H9 (cell line): ENCODE data around the gene FAM13A. TPM values are rescaled to one million over a fixed set of nuclear protein-coding genes. Genes with fewer than 3 reads are reported as not detected.

Source experiments
- DNase-seq: peaks from one replicate; pipeline ENCODE4 v3.0.0-alpha.2; 2017
- H2AFZ ChIP-seq: one replicate; pipeline ENCODE4 v1.6.1; 2013; ENCODE audit warnings: mild to moderate bottlenecking, low read length, control low read depth, moderate library complexity
- H2AK5ac ChIP-seq: 2 replicates; pipeline ENCODE4 v1.6.1; 2013; ENCODE audit warnings: low read length, control low read depth, mixed read lengths; ENCODE audit not compliant: insufficient read length
- H2BK120ac ChIP-seq: one replicate; pipeline ENCODE4 v1.6.1; 2013; ENCODE audit warnings: low read depth, mild to moderate bottlenecking, low read length, control low read depth, inconsistent platforms; ENCODE audit not compliant: poor library complexity, severe bottlenecking
- H2BK12ac ChIP-seq: 2 replicates; pipeline ENCODE4 v1.6.1; 2013; ENCODE audit warnings: low read length, control low read depth, mixed read lengths, low read depth; ENCODE audit not compliant: insufficient read length
- H2BK15ac ChIP-seq: 2 replicates; pipeline ENCODE4 v1.6.1; 2013; ENCODE audit warnings: low read depth, low read length, control low read depth
- H2BK20ac ChIP-seq: one replicate; pipeline ENCODE4 v1.6.1; 2013; ENCODE audit warnings: low read depth, mild to moderate bottlenecking, low read length, control low read depth, inconsistent platforms; ENCODE audit not compliant: poor library complexity, severe bottlenecking
- H2BK5ac ChIP-seq: 2 replicates; pipeline ENCODE4 v1.6.1; 2013; ENCODE audit warnings: low read length, control low read depth, mixed read lengths; ENCODE audit not compliant: insufficient read length
- H3K14ac ChIP-seq: 2 replicates; pipeline ENCODE4 v1.6.1; 2013; ENCODE audit warnings: low read length, control low read depth; ENCODE audit not compliant: insufficient read depth
- H3K18ac ChIP-seq: 2 replicates; pipeline ENCODE4 v1.6.1; 2013; ENCODE audit warnings: low read depth, mild to moderate bottlenecking, mixed read lengths, low read length, control low read depth; ENCODE audit not compliant: insufficient read length
- H3K23ac ChIP-seq: 2 replicates; pipeline ENCODE4 v1.6.1; 2013; ENCODE audit warnings: low read length, control low read depth, mixed read lengths, low read depth; ENCODE audit not compliant: insufficient read length
- H3K23me2 ChIP-seq: 2 replicates; pipeline ENCODE4 v1.6.1; 2013; ENCODE audit warnings: low read depth, mild to moderate bottlenecking, mixed read lengths, low read length, control low read depth; ENCODE audit not compliant: insufficient read length, poor library complexity, severe bottlenecking
- H3K27ac ChIP-seq: 2 replicates; pipeline ENCODE4 v1.5.1; 2013; ENCODE audit warnings: low read length, control low read depth, mixed read lengths, low read depth; ENCODE audit not compliant: insufficient read length
- H3K27me3 ChIP-seq: 2 replicates; pipeline ENCODE4 v1.6.1; 2013; ENCODE audit warnings: low read length, control low read depth, inconsistent platforms; ENCODE audit not compliant: insufficient read depth
- H3K4ac ChIP-seq: 2 replicates; pipeline ENCODE4 v1.6.1; 2013; ENCODE audit warnings: low read depth, mild to moderate bottlenecking, control low read depth, inconsistent platforms, low read length, moderate library complexity
- H3K4me1 ChIP-seq: 2 replicates; pipeline ENCODE4 v1.6.1; 2013; ENCODE audit warnings: low read length, control low read depth, inconsistent platforms; ENCODE audit not compliant: insufficient read depth
- H3K4me2 ChIP-seq: 2 replicates; pipeline ENCODE4 v1.6.1; 2013; ENCODE audit warnings: low read length, control low read depth, mixed read lengths; ENCODE audit not compliant: insufficient read length, insufficient read depth
- H3K56ac ChIP-seq: 2 replicates; pipeline ENCODE4 v1.6.1; 2013; ENCODE audit warnings: low read depth, mild to moderate bottlenecking, mixed read lengths, low read length, control low read depth; ENCODE audit not compliant: insufficient read length
- H3K79me1 ChIP-seq: 2 replicates; pipeline ENCODE4 v1.6.1; 2013; ENCODE audit warnings: low read depth, mild to moderate bottlenecking, moderate library complexity, low read length, control low read depth, inconsistent platforms; ENCODE audit not compliant: insufficient read depth, poor library complexity, severe bottlenecking
- H3K79me2 ChIP-seq: 2 replicates; pipeline ENCODE4 v1.6.1; 2013; ENCODE audit warnings: low read length, control low read depth, inconsistent platforms; ENCODE audit not compliant: insufficient read depth
- H3K9ac ChIP-seq: 2 replicates; pipeline ENCODE4 v1.6.1; 2013; ENCODE audit warnings: low read length, control low read depth, mixed read lengths; ENCODE audit not compliant: insufficient read length; ENCODE audit errors: extremely low read depth
- H3K9me3 ChIP-seq: one replicate; pipeline ENCODE4 v1.6.1; 2013; ENCODE audit warnings: low read depth, low read length, inconsistent platforms; ENCODE audit not compliant: control insufficient read depth
- H3T11ph ChIP-seq: one replicate; pipeline ENCODE4 v1.6.1; 2013; ENCODE audit warnings: mild to moderate bottlenecking, low read length, control low read depth, inconsistent platforms
- H4K20me1 ChIP-seq: one replicate; pipeline ENCODE4 v1.6.1; 2013; ENCODE audit not compliant: control insufficient read depth, insufficient read length, insufficient read depth
- H4K5ac ChIP-seq: 2 replicates; pipeline ENCODE4 v1.6.1; 2013; ENCODE audit warnings: low read depth, mild to moderate bottlenecking, mixed read lengths, low read length, control low read depth; ENCODE audit not compliant: insufficient read length
- H4K8ac ChIP-seq: replicated peaks from 2 replicates; pipeline ENCODE4 v1.6.1; 2013; ENCODE audit warnings: low read length, control low read depth, mixed read lengths, low read depth; ENCODE audit not compliant: insufficient read length
- H4K91ac ChIP-seq: 2 replicates; pipeline ENCODE4 v1.6.1; 2013; ENCODE audit warnings: low read depth, mild to moderate bottlenecking, moderate library complexity, mixed read lengths, low read length, control low read depth; ENCODE audit not compliant: insufficient read length
- H3K27ac Mint-ChIP-seq, 3 experiments: 2 replicates in 2 of 3; 3 replicates in 1 of 3; pipeline ENCODE4 v1.8.0; 2020 to 2021; ENCODE audit warnings: mixed read lengths in 3 of 3, mild to moderate bottlenecking in 1 of 3, moderate library complexity in 1 of 3
- H3K27me3 Mint-ChIP-seq: 2 replicates; pipeline ENCODE4 v1.8.0; 2021; ENCODE audit warnings: low read depth, mild to moderate bottlenecking, moderate library complexity, mixed read lengths
- H3K36me3 Mint-ChIP-seq, 3 experiments: 2 replicates in 2 of 3; 3 replicates in 1 of 3; pipeline ENCODE4 v1.8.0; 2020 to 2021; ENCODE audit warnings: low read depth in 3 of 3, mixed read lengths in 3 of 3; ENCODE audit not compliant: insufficient read depth in 1 of 3
- H3K4me1 Mint-ChIP-seq, 2 experiments: 2 replicates each; pipeline ENCODE4 v1.8.0; 2020; ENCODE audit warnings: mixed read lengths in 2 of 2
- H3K4me3 Mint-ChIP-seq, 2 experiments: 2 replicates in 1 of 2; 3 replicates in 1 of 2; pipeline ENCODE4 v1.8.0; 2020 to 2021; ENCODE audit warnings: mild to moderate bottlenecking in 2 of 2, mixed read lengths in 2 of 2, moderate library complexity in 1 of 2
- H3K9me3 Mint-ChIP-seq, 2 experiments: 2 replicates in 1 of 2; 3 replicates in 1 of 2; pipeline ENCODE4 v1.8.0; 2020; ENCODE audit warnings: mild to moderate bottlenecking in 2 of 2, mixed read lengths in 2 of 2, moderate library complexity in 1 of 2
- WGBS: extraction: QIAGEN DNeasy Blood & Tissue Kit; methylation state at CpG from one replicate; pipeline ENCODE4 v1.1.7; 2013; ENCODE audit warnings: missing lambda C conversion rate, low lambda C conversion rate, mixed read lengths; ENCODE audit not compliant: insufficient read length; ENCODE audit errors: extremely low coverage; 5-methylcytosine and 5-hydroxymethylcytosine counted together
- total RNA-seq: library from RNA; stranded (reverse); gene quantifications from 2 replicates; pipeline ENCODE4 v1.2.1, GENCODE V29; 2021
- TF ChIP-seq, protein P1 (sequence below): fragments of 200-600 bp; sonication (generic); conservative IDR thresholded peaks from 3 replicates; pipeline ENCODE4 v1.8.0; 2021; ENCODE audit warnings: antibody characterized with exemption, mild to moderate bottlenecking

Gene FAM13A
- total RNA-seq, 1 experiment from 2014 or later, result 12.7 TPM

DNA sequence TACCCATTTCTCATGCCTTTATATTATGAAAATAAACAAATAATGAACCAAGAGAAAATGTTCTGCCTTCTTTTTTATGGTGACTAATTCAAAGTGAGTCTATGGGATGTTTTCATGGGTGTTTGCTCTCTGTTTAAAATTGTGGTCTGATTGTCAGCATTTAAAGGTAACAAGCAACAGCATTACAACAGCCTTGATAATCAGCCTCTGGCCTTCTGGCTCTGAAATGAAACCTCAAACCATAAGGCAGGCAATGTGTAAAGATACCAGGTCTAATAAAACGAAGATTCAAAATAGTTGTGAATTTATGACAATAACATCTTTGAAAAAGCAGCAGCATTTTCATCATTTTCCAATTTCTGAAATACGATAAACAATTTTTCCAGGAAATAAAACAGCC is 63.7 kb downstream of the FAM13A start:
- Histone ChIP-seq H3K4me1 (no peaks in the 10 kb centered on the region), H2AK5ac (no peak overlapping the region), H3K27ac (no peak overlapping the region), H3K79me1 (no peaks in the 10 kb centered on the region), H3K9ac (no peak overlapping the region), H3K4me2 (no peak overlapping the region), H3K23ac (no peak overlapping the region), H4K91ac (no peak overlapping the region), H2BK5ac (no peak overlapping the region), H3K14ac (no peak overlapping the region), H3T11ph (no peak overlapping the region), H2BK12ac (no peak overlapping the region), H3K79me2 (no peaks in the 10 kb centered on the region), H3K18ac (no peak overlapping the region), H2AFZ (no peak overlapping the region), H3K27me3 (no peaks in the 10 kb centered on the region), H2BK120ac (no peak overlapping the region), H3K9me3 (no peaks in the 10 kb centered on the region), H3K23me2 (no peaks in the 10 kb centered on the region), H4K20me1 (no peaks in the 10 kb centered on the region), H4K5ac (no peak overlapping the region), H4K8ac (no peak overlapping the region), H3K56ac (no peak overlapping the region), H2BK15ac (no peak overlapping the region), H3K4ac (no peak overlapping the region), H2BK20ac (no peak overlapping the region)
- Mint-ChIP-seq H3K9me3 (no peaks in the 10 kb centered on the region), H3K27ac (no peak overlapping the region), H3K4me1 (no peaks in the 10 kb centered on the region), H3K27me3 (no peaks in the 10 kb centered on the region), H3K4me3 (no peak overlapping the region), H3K36me3 (peaks cover 3 to 13% (median 5%) of the 10 kb centered on the region in 3 experiments; a peak in 5 of 7 replicates)
- DNase-seq, result no peak
- no CpG with 5 or more reads among the region's 2 CpGs for WGBS
- TF ChIP-seq, protein P1, sequence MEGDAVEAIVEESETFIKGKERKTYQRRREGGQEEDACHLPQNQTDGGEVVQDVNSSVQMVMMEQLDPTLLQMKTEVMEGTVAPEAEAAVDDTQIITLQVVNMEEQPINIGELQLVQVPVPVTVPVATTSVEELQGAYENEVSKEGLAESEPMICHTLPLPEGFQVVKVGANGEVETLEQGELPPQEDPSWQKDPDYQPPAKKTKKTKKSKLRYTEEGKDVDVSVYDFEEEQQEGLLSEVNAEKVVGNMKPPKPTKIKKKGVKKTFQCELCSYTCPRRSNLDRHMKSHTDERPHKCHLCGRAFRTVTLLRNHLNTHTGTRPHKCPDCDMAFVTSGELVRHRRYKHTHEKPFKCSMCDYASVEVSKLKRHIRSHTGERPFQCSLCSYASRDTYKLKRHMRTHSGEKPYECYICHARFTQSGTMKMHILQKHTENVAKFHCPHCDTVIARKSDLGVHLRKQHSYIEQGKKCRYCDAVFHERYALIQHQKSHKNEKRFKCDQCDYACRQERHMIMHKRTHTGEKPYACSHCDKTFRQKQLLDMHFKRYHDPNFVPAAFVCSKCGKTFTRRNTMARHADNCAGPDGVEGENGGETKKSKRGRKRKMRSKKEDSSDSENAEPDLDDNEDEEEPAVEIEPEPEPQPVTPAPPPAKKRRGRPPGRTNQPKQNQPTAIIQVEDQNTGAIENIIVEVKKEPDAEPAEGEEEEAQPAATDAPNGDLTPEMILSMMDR, result no peak
